Fibroblast of pulmonary artery (primary cell): ENCODE results near the gene ING4.
A peak's percentile ranks its signal among the peaks of the same experiment; 100 is the strongest.

Experiments
- DNase-seq: peaks from one replicate; pipeline ENCODE4 v3.0.0-alpha.2; 2010; ENCODE audit warnings: low read depth
- H3K4me3 ChIP-seq: replicated peaks from 2 replicates; pipeline ENCODE4 v1.5.1; 2011; ENCODE audit warnings: low read depth, mild to moderate bottlenecking, control low read depth, low read length, moderate library complexity
- TF ChIP-seq, protein P1 (sequence below): IDR thresholded peaks from 2 replicates; pipeline ENCODE4 v1.5.1; 2011; ENCODE audit warnings: mild to moderate bottlenecking, control low read depth, low read length, inconsistent platforms; ENCODE audit errors: missing control alignments

Gene ING4

GRCh38 chr12:6684609-6685008 lies 21.7 kb upstream of the ING4 start:
- no peak overlapping the region for H3K4me3 ChIP-seq
- DNase-seq: peak; percentile 40
- TF ChIP-seq, protein P1, sequence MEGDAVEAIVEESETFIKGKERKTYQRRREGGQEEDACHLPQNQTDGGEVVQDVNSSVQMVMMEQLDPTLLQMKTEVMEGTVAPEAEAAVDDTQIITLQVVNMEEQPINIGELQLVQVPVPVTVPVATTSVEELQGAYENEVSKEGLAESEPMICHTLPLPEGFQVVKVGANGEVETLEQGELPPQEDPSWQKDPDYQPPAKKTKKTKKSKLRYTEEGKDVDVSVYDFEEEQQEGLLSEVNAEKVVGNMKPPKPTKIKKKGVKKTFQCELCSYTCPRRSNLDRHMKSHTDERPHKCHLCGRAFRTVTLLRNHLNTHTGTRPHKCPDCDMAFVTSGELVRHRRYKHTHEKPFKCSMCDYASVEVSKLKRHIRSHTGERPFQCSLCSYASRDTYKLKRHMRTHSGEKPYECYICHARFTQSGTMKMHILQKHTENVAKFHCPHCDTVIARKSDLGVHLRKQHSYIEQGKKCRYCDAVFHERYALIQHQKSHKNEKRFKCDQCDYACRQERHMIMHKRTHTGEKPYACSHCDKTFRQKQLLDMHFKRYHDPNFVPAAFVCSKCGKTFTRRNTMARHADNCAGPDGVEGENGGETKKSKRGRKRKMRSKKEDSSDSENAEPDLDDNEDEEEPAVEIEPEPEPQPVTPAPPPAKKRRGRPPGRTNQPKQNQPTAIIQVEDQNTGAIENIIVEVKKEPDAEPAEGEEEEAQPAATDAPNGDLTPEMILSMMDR: peak; percentile 47

DNA sequence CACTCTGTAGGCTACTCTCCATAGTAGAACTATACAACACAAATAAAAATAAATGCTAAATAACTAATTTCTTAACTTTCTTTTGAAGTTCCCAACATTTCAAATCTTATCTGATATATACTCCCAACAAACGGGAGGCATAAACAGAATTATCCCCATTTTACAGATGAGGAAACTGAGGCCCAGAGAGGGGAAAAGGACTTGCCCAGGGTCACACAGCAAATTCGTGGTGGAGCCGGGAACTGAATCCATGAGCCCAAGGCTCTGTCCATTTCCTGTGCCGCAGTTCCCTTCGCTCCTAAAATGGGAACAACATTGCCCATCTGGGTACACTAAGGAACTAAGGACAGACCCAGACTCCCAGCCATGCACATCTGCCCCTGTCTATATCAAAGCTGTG lies 14.0 kb upstream of the ING4 start:
- no peak overlapping the region for H3K4me3 ChIP-seq
- TF ChIP-seq, protein P1: no peak
- DNase-seq: no peak

GRCh38 chr12:6672143-6672542 lies 9.2 kb upstream of the ING4 start:
- TF ChIP-seq, protein P1: no peak
- H3K4me3 ChIP-seq: no peak overlapping the region
- DNase-seq: no peak

- TF ChIP-seq, protein P1: peak; percentile 21
Observed at GRCh38 chr12:6667559-6668210, 4.8 kb upstream of the ING4 start.

GRCh38 chr12:6666211-6666610 lies 3.3 kb upstream of the ING4 start:
- DNase-seq: no peak
- TF ChIP-seq, protein P1: no peak
- no peak overlapping the region for H3K4me3 ChIP-seq

More at GRCh38 chr12:6667559-6668210, 4.8 kb upstream of the ING4 start:
- no peak for DNase-seq
- H3K4me3 ChIP-seq: no peak overlapping the region

DNA sequence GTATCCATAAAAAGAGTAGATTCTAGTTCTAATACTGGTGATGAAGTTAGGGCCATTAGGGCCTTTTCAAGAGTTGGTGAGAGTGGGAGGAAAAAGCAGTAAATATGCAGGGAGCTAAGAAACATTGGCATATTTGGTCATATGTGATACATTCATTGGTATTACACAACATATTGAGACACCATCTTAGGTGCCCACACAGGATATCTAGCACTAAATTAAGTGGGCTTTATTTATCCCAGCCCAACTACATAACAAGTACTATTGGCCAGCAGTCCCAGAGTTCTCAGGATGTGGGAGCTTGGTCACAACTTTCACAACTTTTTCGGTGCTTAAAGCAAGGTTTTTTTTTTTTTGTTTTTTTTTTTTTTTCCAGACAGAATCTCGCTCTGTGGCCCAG lies 2.0 kb upstream of the ING4 start:
- no peak for DNase-seq
- no peak overlapping the region for H3K4me3 ChIP-seq
- TF ChIP-seq, protein P1: no peak

- peak overlapping the region; percentile 93 for H3K4me3 ChIP-seq
- no peak for DNase-seq
- TF ChIP-seq, protein P1: no peak
Observed at GRCh38 chr12:6662602-6662905, 365 bp downstream of the ING4 start.
